Measurements from ENCODE around the gene HTRA2. TPM values are rescaled to one million over a fixed set of nuclear protein-coding genes. Genes with fewer than 3 reads are reported as not detected.

Gene HTRA2
- total and polyA plus RNA-seq, 9 of the 15 experiments (the other 6 are each of a cell fraction or from before 2014, with no cell fraction given): 54.2 to 71.2 (median 65.8) TPM

DNA sequence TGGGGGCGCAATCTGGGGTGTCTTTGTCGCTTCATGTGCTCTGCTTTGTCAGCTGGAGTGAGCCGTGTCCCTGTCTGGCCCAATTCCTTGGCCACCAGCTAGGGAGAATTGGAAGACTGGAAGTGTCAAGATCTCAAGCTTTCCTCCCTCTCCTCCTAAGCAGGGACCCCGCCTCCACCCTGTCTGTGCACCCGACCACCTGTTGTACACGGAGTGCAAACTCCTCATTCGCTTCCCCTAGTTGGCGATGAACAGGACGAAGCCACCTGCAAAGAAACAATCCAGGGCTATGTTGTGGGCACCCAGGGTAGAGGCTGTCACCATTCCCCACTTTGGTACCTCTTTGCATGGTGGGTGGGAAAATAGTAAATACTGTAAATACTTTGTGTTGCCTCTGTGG is 2.0 kb upstream of the HTRA2 start (continued):
- TF ChIP-seq MGA (IDR thresholded peaks at IDR 0.05): no peak
- TF ChIP-seq, protein P1, sequence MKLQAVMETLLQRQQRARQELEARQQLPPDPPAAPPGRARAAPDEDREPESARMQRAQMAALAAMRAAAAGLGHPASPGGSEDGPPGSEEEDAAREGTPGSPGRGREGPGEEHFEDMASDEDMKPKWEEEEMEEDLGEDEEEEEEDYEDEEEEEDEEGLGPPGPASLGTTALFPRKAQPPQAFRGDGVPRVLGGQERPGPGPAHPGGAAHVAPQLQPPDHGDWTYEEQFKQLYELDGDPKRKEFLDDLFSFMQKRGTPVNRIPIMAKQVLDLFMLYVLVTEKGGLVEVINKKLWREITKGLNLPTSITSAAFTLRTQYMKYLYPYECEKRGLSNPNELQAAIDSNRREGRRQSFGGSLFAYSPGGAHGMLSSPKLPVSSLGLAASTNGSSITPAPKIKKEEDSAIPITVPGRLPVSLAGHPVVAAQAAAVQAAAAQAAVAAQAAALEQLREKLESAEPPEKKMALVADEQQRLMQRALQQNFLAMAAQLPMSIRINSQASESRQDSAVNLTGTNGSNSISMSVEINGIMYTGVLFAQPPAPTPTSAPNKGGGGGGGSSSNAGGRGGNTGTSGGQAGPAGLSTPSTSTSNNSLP (IDR thresholded peaks at IDR 0.05; ENCODE audit: borderline replicate concordance, low read depth, low read length): no peak
- TF ChIP-seq, protein P2, sequence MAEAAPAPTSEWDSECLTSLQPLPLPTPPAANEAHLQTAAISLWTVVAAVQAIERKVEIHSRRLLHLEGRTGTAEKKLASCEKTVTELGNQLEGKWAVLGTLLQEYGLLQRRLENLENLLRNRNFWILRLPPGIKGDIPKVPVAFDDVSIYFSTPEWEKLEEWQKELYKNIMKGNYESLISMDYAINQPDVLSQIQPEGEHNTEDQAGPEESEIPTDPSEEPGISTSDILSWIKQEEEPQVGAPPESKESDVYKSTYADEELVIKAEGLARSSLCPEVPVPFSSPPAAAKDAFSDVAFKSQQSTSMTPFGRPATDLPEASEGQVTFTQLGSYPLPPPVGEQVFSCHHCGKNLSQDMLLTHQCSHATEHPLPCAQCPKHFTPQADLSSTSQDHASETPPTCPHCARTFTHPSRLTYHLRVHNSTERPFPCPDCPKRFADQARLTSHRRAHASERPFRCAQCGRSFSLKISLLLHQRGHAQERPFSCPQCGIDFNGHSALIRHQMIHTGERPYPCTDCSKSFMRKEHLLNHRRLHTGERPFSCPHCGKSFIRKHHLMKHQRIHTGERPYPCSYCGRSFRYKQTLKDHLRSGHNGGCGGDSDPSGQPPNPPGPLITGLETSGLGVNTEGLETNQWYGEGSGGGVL (CRISPR knock-in tag; IDR thresholded peaks at IDR 0.05): no peak
- no peak for TF ChIP-seq SMAD2 (IDR thresholded peaks at IDR 0.05; ENCODE audit: low read depth, low read length)
- TF ChIP-seq, protein P3, sequence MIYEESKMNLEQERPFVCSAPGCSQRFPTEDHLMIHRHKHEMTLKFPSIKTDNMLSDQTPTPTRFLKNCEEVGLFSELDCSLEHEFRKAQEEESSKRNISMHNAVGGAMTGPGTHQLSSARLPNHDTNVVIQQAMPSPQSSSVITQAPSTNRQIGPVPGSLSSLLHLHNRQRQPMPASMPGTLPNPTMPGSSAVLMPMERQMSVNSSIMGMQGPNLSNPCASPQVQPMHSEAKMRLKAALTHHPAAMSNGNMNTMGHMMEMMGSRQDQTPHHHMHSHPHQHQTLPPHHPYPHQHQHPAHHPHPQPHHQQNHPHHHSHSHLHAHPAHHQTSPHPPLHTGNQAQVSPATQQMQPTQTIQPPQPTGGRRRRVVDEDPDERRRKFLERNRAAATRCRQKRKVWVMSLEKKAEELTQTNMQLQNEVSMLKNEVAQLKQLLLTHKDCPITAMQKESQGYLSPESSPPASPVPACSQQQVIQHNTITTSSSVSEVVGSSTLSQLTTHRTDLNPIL (CRISPR knock-in tag; IDR thresholded peaks at IDR 0.05): no peak
- TF ChIP-seq CAMTA2 (CRISPR knock-in tag; conservative IDR thresholded peaks at IDR 0.05): no peak
- TF ChIP-seq PTBP1 (IDR thresholded peaks at IDR 0.05; ENCODE audit: low read depth, low read length): no peak
- TF ChIP-seq ZNF174 (CRISPR knock-in tag; IDR thresholded peaks at IDR 0.05): no peak
- no peak for TF ChIP-seq ZNF41 (CRISPR knock-in tag; conservative IDR thresholded peaks at IDR 0.05)
- TF ChIP-seq ATF3 (IDR thresholded peaks at IDR 0.05): no peak
- TF ChIP-seq ATF3 (CRISPR knock-in tag; conservative IDR thresholded peaks at IDR 0.05): no peak

Data from K562 (cell line).